Activated CD4-positive, alpha-beta T cell treated with anti-CD3 and anti-CD28 coated beads, Interleukin-2, amount 10 ng/mL, durations not matched to agents 7 days and 5 days (primary cell): Measurements from ENCODE around the gene MFF. TPM values are rescaled to one million over a fixed set of nuclear protein-coding genes. Genes with fewer than 3 reads are reported as not detected.
A peak's percentile ranks its signal among the peaks of the same experiment; 100 is the strongest.

Source experiments
- CTCF ChIA-PET: fragments of 350-600 bp; sonication (Branson Sonifier 250); formaldehyde crosslinking; loops from one replicate; lab custom pipeline; 2021; ENCODE audit warnings: antibody characterized with exemption; lab: Charles Lee
- POLR2A ChIA-PET: fragments of 350-600 bp; sonication (Branson Sonifier 250); formaldehyde crosslinking; loops from one replicate; lab custom pipeline; 2021; ENCODE audit warnings: antibody characterized with exemption; lab: Charles Lee
- DNase-seq: peaks from one replicate; pipeline ENCODE4 v3.0.0-alpha.2; 2020
- H3K27ac Mint-ChIP-seq: one replicate; pipeline ENCODE4 v1.8.0; 2021; ENCODE audit warnings: mild to moderate bottlenecking, moderate library complexity, mixed read lengths
- H3K27me3 Mint-ChIP-seq: one replicate; pipeline ENCODE4 v1.8.0; 2021; ENCODE audit warnings: mixed read lengths
- H3K36me3 Mint-ChIP-seq: one replicate; pipeline ENCODE4 v1.8.0; 2021; ENCODE audit warnings: low read depth, mixed read lengths
- H3K4me1 Mint-ChIP-seq: one replicate; pipeline ENCODE4 v1.8.0; 2021; ENCODE audit warnings: mixed read lengths
- H3K4me3 Mint-ChIP-seq: one replicate; pipeline ENCODE4 v1.8.0; 2021; ENCODE audit warnings: mild to moderate bottlenecking, moderate library complexity, mixed read lengths
- H3K9me3 Mint-ChIP-seq: one replicate; pipeline ENCODE4 v1.8.0; 2021; ENCODE audit warnings: mixed read lengths
- total RNA-seq, 2 experiments: library from RNA; stranded (reverse); gene quantifications; one replicate each; pipeline ENCODE4 v1.2.3, GENCODE V29; 2021

MFF gene, protein sequence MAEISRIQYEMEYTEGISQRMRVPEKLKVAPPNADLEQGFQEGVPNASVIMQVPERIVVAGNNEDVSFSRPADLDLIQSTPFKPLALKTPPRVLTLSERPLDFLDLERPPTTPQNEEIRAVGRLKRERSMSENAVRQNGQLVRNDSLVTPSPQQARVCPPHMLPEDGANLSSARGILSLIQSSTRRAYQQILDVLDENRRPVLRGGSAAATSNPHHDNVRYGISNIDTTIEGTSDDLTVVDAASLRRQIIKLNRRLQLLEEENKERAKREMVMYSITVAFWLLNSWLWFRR
- 10 to 100 TPM; 64.5 to 79.4 TPM for total RNA-seq

DNA sequence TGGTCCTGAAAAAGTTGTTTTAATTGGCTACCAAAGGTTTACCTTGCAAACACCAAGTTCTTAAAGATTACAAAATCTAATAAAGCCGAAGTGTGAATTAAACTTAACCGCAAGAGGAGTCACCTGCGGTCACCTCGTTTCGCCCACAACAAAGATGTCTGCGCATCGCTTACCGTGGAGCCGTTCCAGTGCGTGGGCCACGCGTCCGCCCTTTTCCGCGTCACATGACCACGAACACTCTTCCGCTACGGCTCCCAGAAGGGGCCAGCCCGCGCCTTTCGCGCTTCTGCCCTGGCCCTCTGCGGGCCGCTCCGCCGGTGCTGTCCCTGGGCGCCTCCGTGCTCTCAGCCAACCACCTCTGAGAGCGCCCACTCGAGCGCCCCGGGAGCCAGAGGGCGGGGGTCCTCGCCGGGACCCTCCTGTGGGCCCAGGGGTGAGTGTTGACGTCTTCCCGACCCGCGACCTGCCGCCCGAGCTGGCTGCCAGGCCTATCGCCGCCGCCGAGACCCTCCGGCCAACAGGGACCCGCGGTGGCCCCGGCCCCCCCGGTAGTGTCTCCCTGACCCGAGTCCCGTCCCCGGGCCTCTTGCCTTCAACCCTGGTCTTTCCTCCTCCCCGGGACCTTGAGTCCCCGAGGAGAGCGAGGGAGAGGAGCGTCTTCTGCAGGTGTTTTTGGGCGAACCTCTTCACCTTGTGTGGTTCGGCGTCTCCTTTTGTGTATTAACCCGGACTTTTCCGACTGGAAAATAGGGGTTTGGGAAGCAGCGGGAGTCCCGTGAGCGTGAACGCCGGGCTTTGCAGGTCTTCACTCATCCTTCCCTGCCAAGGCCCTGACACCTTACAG is at the start of gene MFF:
Gene MFF, plus strand, starts transcription at position 257 of the 844 bp plus-strand sequence. CDS start 5,415 bp downstream, outside the sequence.
- ChIA-PET POLR2A (no interaction called here), CTCF (interaction anchor here (1.5 kb wide), 1 partner anchor 23 kb away, joined by 4 read pairs; no protein-coding TSS in a partner anchor)
- DNase-seq: peak; percentile 93
- peak within 1 kb of the TSS; percentile 95 for H3K4me3 Mint-ChIP-seq
- peaks cover 21% of the 10 kb centered on the region for H3K9me3 Mint-ChIP-seq
- peaks cover 15% of the 10 kb centered on the region for H3K36me3 Mint-ChIP-seq
- H3K27me3 Mint-ChIP-seq: no peaks in the 10 kb centered on the region
- peaks cover 44% of the 10 kb centered on the region for H3K4me1 Mint-ChIP-seq
- H3K27ac Mint-ChIP-seq: peak within 1 kb of the TSS; percentile 96

DNA sequence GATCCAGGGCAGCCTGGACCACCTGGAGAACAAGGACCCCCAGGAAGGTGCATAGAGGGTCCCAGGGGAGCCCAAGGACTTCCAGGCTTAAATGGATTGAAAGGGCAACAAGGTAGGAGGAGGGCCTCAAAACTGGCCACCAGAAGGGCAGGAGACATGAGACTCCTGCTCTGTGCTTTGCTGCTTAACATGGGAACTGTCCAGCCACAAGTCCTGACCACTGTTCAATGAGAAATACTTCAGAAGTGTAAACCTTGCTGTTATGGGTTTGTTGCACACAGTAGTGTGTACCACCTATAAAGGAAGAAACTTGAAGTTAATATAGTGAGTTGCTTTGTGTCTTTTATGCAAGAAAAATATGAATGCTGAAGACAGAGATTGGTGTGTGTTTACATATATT is 44.2 kb upstream of the MFF start:
- Mint-ChIP-seq H3K4me3 (no peak overlapping the region), H3K27me3 (no peaks in the 10 kb centered on the region), H3K9me3 (no peaks in the 10 kb centered on the region), H3K36me3 (no peaks in the 10 kb centered on the region), H3K4me1 (no peaks in the 10 kb centered on the region), H3K27ac (no peak overlapping the region)
- CTCF ChIA-PET: no interaction called here
- no peak for DNase-seq
- POLR2A ChIA-PET: no interaction called here

DNA sequence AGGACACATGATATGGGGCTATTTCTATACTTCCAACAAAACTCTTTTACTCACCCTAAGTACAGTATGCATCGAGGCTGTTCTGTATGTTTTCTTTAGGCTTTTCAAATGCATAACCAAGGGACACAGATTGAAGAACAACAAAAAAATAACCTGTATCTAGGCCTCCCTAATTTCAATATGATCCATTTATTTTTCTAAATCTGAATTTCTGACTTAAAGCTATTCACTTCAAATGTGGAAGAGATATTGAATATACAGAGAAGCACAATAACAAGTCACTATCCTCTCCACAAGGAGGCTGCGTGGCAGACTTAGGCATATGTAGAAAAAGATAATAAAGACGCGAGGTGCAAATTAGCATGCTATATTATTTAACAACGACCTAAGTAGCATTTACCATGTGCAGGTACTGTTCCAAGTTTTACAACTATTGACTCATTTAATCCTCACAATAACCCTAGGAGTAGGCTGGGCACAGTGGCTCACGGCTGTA is 39.3 kb upstream of the MFF start:
- Mint-ChIP-seq H3K4me1 (no peaks in the 10 kb centered on the region), H3K9me3 (no peaks in the 10 kb centered on the region), H3K27me3 (no peaks in the 10 kb centered on the region), H3K4me3 (no peak overlapping the region), H3K36me3 (no peaks in the 10 kb centered on the region), H3K27ac (no peak overlapping the region)
- CTCF ChIA-PET: no interaction called here
- DNase-seq: no peak
- POLR2A ChIA-PET: no interaction called here

DNA sequence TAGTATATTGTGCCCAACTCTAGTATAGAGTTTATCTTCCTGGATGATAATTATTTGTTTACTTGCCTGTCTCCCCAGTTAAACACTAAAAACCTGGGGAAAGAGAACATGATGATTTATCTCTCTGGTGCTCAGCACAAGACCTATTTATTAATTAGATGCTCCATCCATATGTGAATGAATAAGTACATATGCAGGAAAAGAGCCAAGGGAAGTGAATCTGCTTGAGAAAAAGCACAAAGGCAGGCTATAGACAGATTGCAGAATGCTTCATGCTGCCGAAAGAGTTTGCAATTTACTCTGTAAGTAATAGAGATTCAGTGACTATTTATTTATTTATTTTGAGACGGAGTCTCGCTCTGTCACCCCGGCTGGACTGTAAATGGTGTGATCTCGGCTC is 37.3 kb upstream of the MFF start:
- H3K36me3 Mint-ChIP-seq: no peaks in the 10 kb centered on the region
- no peaks in the 10 kb centered on the region for H3K9me3 Mint-ChIP-seq
- no peak overlapping the region for H3K27ac Mint-ChIP-seq
- POLR2A ChIA-PET: no interaction called here
- no peaks in the 10 kb centered on the region for H3K4me1 Mint-ChIP-seq
- CTCF ChIA-PET: no interaction called here
- H3K27me3 Mint-ChIP-seq: no peaks in the 10 kb centered on the region
- DNase-seq: no peak
- H3K4me3 Mint-ChIP-seq: no peak overlapping the region

DNA sequence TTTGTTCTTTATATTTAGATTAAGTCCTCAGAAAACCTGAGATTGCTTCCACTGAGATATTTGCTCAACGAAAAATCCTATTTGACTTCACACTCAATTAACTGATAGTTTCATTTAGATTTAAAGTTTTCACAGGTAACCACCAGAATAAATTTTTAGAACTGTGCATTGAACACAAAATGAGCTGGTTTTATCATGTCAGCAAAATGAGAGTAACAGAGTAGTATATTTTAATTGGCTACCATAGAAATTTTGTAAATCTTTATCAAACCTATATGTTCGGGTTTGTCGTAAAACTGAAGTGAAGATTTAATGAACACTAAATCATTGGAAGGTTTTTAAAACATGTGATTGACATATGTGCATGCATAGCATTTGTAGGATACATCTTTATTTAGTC is 32.7 kb upstream of the MFF start:
- H3K9me3 Mint-ChIP-seq: no peaks in the 10 kb centered on the region

DNA sequence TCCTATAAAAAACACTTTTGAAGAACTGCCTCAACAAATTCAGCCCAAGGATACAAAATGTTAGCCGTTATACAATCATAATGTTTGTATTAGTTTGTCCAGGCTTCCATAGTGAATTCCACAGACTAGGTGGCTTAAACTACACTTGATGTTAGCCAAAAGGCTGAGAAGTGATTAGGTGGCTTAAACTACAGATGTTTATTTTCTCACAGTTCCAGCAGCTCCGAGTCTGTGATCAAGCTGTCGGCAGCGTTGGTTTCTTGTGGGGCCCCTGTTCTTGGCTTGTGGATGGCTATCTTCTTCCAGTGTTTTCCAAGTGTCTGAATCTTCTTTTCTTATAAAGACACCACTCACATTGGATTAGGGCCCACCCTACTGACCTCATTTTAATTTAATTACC is 31.5 kb upstream of the MFF start:
- CTCF ChIA-PET: no interaction called here
- H3K9me3 Mint-ChIP-seq: no peaks in the 10 kb centered on the region
- no peak for DNase-seq
- H3K27me3 Mint-ChIP-seq: no peaks in the 10 kb centered on the region
- H3K36me3 Mint-ChIP-seq: no peaks in the 10 kb centered on the region
- no peak overlapping the region for H3K27ac Mint-ChIP-seq
- POLR2A ChIA-PET: no interaction called here
- peaks cover 8% of the 10 kb centered on the region for H3K4me1 Mint-ChIP-seq
- no peak overlapping the region for H3K4me3 Mint-ChIP-seq

More for the DNA sequence above, 32.7 kb upstream of the MFF start:
- DNase-seq: no peak
- Mint-ChIP-seq H3K36me3 (no peaks in the 10 kb centered on the region), H3K27me3 (no peaks in the 10 kb centered on the region), H3K27ac (no peak overlapping the region), H3K4me1 (peaks cover 8% of the 10 kb centered on the region), H3K4me3 (no peak overlapping the region)
- ChIA-PET CTCF (interaction anchor here (0.8 kb wide), 1 partner anchor 9 kb away, joined by 3 read pairs; no protein-coding TSS in a partner anchor), POLR2A (no interaction called here)

DNA sequence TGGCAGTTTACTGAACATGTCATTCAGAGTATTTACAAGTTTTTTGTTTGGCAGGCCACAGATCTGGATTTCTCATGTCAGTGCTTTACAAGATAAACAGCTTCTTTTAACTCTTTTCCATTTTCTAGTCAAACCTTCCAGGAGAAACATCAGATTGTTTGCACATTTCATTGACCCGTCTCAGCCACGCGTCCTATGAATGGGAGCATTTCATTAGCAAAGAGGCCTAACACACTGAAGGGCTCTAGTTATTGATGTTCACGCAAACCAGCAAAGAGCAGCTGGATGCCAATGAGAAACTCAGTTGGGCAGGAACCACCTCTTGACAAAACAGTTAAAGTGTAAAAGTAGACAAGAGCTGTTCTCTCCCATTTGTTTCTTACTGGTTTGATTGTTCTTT is 29.2 kb upstream of the MFF start:
- POLR2A ChIA-PET: no interaction called here
- H3K9me3 Mint-ChIP-seq: no peaks in the 10 kb centered on the region
- no peak overlapping the region for H3K4me3 Mint-ChIP-seq
- no peaks in the 10 kb centered on the region for H3K36me3 Mint-ChIP-seq
- no peaks in the 10 kb centered on the region for H3K27me3 Mint-ChIP-seq
- H3K4me1 Mint-ChIP-seq: peaks cover 8% of the 10 kb centered on the region
- CTCF ChIA-PET: no interaction called here
- no peak overlapping the region for H3K27ac Mint-ChIP-seq
- no peak for DNase-seq

DNA sequence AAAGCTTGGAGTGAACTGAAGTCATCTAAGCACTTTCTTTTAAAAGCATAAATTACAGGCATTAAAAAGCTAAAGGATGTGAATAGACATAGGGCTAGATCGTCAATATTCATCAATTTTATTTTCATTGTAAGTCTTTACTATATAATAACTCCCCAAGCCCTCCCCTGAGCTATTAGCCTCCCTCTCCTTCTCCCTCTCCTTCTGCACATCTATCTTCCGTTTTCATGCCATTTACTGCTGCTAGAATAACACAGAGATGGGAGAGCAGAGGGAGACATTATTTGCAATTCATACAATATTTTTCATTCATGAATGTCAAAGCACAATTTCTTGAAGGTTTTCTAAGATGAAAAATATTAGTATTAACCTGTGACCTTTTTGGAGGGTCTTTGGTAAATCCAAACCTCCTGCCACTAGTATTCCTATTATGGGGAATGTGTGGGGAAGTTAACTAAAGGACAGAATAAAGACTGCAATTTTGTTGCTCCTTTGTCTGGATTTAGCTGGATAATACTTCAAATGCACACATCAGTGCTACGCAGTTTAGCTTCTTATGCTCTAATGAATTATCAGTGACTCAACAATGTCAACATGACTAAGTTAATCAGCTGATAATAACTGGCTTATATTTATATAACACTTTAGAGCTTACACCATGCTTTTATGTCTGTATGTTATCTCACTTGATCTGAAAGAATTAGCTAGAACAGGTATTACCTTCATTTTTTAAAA is 28.2 kb upstream of the MFF start:
- no peak for DNase-seq

DNA sequence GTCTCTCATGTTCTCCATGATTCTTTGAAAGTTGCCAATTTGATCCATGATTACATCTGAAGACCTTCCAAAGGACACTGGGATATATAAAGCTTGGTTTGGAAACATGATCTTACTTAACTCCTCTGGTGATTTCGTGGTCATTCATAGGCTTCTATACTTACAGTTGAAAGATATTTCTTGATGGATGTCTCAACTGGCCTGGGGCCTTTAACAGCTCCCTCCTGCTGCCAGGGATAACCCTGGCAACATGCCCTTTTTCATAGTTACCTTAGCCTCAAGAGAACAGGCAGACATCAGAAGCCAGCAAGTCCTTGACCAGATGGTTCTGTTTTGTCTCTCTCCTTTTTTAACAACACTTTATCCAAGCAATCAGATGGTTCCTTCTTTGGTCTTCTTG is 23.5 kb upstream of the MFF start:
- ChIA-PET POLR2A (no interaction called here), CTCF (interaction anchor here (0.8 kb wide), 1 partner anchor 9 kb away, joined by 3 read pairs; no protein-coding TSS in a partner anchor)
- Mint-ChIP-seq H3K27ac (no peak overlapping the region), H3K36me3 (no peaks in the 10 kb centered on the region), H3K4me1 (no peaks in the 10 kb centered on the region), H3K9me3 (no peaks in the 10 kb centered on the region), H3K27me3 (no peaks in the 10 kb centered on the region), H3K4me3 (no peak overlapping the region)
- DNase-seq: no peak

More for the DNA sequence above, 28.2 kb upstream of the MFF start:
- H3K9me3 Mint-ChIP-seq: no peaks in the 10 kb centered on the region
- ChIA-PET CTCF (no interaction called here), POLR2A (no interaction called here)
- H3K4me1 Mint-ChIP-seq: peaks cover 8% of the 10 kb centered on the region
- no peak overlapping the region for H3K4me3 Mint-ChIP-seq
- no peaks in the 10 kb centered on the region for H3K27me3 Mint-ChIP-seq
- H3K36me3 Mint-ChIP-seq: no peaks in the 10 kb centered on the region
- H3K27ac Mint-ChIP-seq: no peak overlapping the region

DNA sequence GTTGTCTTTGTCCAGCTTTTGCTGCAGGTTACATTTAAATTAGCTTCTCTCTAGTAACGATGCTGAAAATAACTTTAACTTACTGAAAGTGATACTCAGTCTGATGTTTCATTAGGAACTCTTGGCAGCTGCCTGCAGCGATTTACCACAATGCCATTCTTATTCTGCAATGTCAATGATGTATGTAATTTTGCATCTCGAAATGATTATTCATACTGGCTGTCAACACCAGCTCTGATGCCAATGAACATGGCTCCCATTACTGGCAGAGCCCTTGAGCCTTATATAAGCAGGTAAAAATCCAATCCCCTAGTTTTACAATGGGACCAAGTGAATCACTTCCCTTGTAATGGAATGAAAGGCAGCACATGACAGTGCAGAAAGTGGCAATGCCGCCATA is 16.3 kb upstream of the MFF start:
- Mint-ChIP-seq H3K4me1 (no peaks in the 10 kb centered on the region), H3K36me3 (no peaks in the 10 kb centered on the region), H3K9me3 (no peaks in the 10 kb centered on the region), H3K27me3 (no peaks in the 10 kb centered on the region), H3K27ac (no peak overlapping the region), H3K4me3 (no peak overlapping the region)
- ChIA-PET CTCF (interaction anchor here (1.2 kb wide), 1 partner anchor 15 kb away, joined by 3 read pairs; no protein-coding TSS in a partner anchor), POLR2A (no interaction called here)
- no peak for DNase-seq

DNA sequence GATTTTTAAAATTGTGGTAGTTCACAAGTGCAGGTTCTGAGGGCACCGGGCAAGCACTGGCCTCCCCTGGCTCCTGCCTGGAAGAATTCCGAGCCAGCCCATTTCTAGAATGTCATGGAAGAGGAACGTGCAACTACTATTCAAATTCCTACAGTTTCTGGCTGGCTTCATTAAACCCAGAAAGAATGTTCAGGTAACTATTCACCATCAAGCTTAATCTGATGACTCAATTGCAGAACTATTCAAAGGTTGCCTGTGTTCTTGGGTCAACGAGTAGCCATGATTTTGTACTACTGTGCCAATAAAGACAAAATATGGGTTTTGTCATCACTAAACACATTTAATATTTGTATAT is 14.3 kb upstream of the MFF start:
- H3K27ac Mint-ChIP-seq: no peak overlapping the region
- H3K27me3 Mint-ChIP-seq: no peaks in the 10 kb centered on the region
- no peaks in the 10 kb centered on the region for H3K4me1 Mint-ChIP-seq
- no peak overlapping the region for H3K4me3 Mint-ChIP-seq
- ChIA-PET CTCF (no interaction called here), POLR2A (no interaction called here)
- no peaks in the 10 kb centered on the region for H3K36me3 Mint-ChIP-seq
- H3K9me3 Mint-ChIP-seq: no peaks in the 10 kb centered on the region
- no peak for DNase-seq

DNA sequence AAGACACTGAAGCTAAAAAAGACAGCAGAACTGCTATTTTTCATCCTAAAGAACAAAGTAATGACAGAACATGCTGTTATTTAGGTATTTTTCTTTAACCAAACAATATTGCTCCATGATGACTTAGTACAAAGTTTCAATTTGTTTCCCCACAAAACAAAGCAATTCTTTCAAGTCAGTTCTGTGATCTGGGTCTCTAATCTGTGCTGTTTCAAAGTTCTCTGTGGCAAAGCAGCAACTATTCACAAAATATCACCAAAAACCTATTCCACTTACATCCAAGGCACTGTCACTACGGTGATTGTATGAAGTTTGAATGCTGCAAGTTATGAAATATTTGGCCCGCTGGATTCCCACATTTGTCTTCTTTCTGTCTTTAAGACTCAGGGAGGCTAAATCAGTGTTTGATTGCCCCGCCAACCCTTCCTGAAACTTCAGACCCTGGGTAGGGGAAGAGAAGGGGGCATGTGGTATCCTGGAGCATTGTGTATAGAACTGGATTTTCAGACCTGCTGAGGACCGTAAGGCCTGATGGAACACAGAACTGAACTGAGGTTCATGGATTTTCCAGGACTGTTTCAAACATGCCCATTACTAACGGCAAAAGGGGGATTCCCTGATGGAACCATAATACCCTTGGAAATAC is 13.1 kb upstream of the MFF start:
- Mint-ChIP-seq H3K9me3 (peaks cover 2% of the 10 kb centered on the region), H3K4me1 (no peaks in the 10 kb centered on the region), H3K27me3 (no peaks in the 10 kb centered on the region), H3K36me3 (no peaks in the 10 kb centered on the region), H3K4me3 (no peak overlapping the region), H3K27ac (no peak overlapping the region)
- ChIA-PET POLR2A (no interaction called here), CTCF (no interaction called here)
- no peak for DNase-seq
